H1 (cell line): ENCODE measurements around the gene NOTCH2. TPM values are rescaled to one million over a fixed set of nuclear protein-coding genes. Genes with fewer than 3 reads are reported as not detected.

ENCODE experiments used
- CTCF ChIA-PET: fragments of 300-600 bp; sonication (Branson Sonifier 250); formaldehyde crosslinking; loops from one replicate; lab custom pipeline; 2021; ENCODE audit not compliant: partially characterized antibody; lab: Charles Lee
- POLR2A ChIA-PET: fragments of 300-600 bp; sonication (Branson Sonifier 250); formaldehyde crosslinking; loops from one replicate; lab custom pipeline; 2021; ENCODE audit warnings: inconsistent platforms; ENCODE audit not compliant: partially characterized antibody; lab: Charles Lee
- DNase-seq, 2 experiments: peaks; one replicate each; pipeline versions ENCODE4 v3.0.0 to v3.0.0-alpha.2; 2010 to 2022; ENCODE audit warnings: low spot score in 2 of 2, low read depth in 1 of 2, mixed read lengths in 1 of 2
- FAIRE-seq: peaks from 2 replicates; lab custom pipeline; 2011; peaks lifted over from hg19 to GRCh38; lab: Jason Lieb, UNC
- H2AFZ ChIP-seq: 2 replicates; pipeline ENCODE4 v1.8.1; 2012; ENCODE audit warnings: low read length, inconsistent platforms
- H2AK5ac ChIP-seq: 2 replicates; pipeline ENCODE4 v1.6.1; 2013; ENCODE audit warnings: low read depth, low read length
- H2BK120ac ChIP-seq: replicated peaks from 2 replicates; pipeline ENCODE3; 2013; ENCODE audit warnings: low read depth, low read length, inconsistent platforms
- H2BK12ac ChIP-seq: 2 replicates; pipeline ENCODE4 v1.6.1; 2013; ENCODE audit warnings: low read depth, low read length
- H2BK15ac ChIP-seq: 2 replicates; pipeline ENCODE4 v1.6.1; 2013; ENCODE audit warnings: low read length
- H2BK20ac ChIP-seq: 2 replicates; pipeline ENCODE4 v1.6.1; 2013; ENCODE audit warnings: low read length
- H2BK5ac ChIP-seq: 2 replicates; pipeline ENCODE4 v1.6.1; 2013; ENCODE audit warnings: low read depth, low read length
- H3K14ac ChIP-seq: 2 replicates; pipeline ENCODE4 v1.6.1; 2013; ENCODE audit warnings: inconsistent platforms; ENCODE audit not compliant: insufficient read length
- H3K18ac ChIP-seq: 2 replicates; pipeline ENCODE4 v1.6.1; 2013; ENCODE audit warnings: low read length; ENCODE audit errors: extremely low read depth
- H3K23ac ChIP-seq: 2 replicates; pipeline ENCODE4 v1.6.1; 2013; ENCODE audit warnings: inconsistent platforms; ENCODE audit not compliant: insufficient read length
- H3K23me2 ChIP-seq: 2 replicates; pipeline ENCODE4 v1.6.1; 2013; ENCODE audit warnings: low read depth, low read length
- H3K27ac ChIP-seq: 2 replicates; pipeline ENCODE4 v1.6.1; 2011; ENCODE audit warnings: low read depth, low read length, inconsistent platforms
- H3K27me3 ChIP-seq, 4 experiments: replicated peaks in 1 of 4; 1 replicate in 1 of 4; 2 replicates in 3 of 4; pipeline versions ENCODE4 v1.6.1 to v1.8.1; 2011 to 2013; ENCODE audit warnings: low read length in 3 of 4, mild to moderate bottlenecking in 3 of 4, inconsistent platforms in 2 of 4, mixed read lengths in 2 of 4, moderate library complexity in 1 of 4; ENCODE audit not compliant: control insufficient read depth in 3 of 4, insufficient read depth in 3 of 4; ENCODE audit errors: extremely low read depth in 1 of 4
- H3K36me3 ChIP-seq, 4 experiments: 2 replicates each; pipeline versions ENCODE4 v1.6.1 to v1.8.1; 2011 to 2013; ENCODE audit warnings: mild to moderate bottlenecking in 4 of 4, low read length in 3 of 4, moderate library complexity in 2 of 4, control low read depth in 1 of 4, inconsistent platforms in 1 of 4; ENCODE audit not compliant: insufficient read depth in 4 of 4, control insufficient read depth in 2 of 4
- H3K4ac ChIP-seq: replicated peaks from 2 replicates; pipeline ENCODE3; 2013; ENCODE audit warnings: low read length, low read depth, mixed read lengths, inconsistent platforms; ENCODE audit not compliant: insufficient read length
- H3K4me1 ChIP-seq, 4 experiments: replicated peaks in 1 of 4; 1 replicate in 1 of 4; 2 replicates in 3 of 4; pipeline versions ENCODE4 v1.6.1 to v1.8.1; 2011 to 2013; ENCODE audit warnings: low read length in 3 of 4, inconsistent platforms in 2 of 4, mixed read lengths in 1 of 4; ENCODE audit not compliant: insufficient read depth in 4 of 4, control insufficient read depth in 3 of 4
- H3K4me2 ChIP-seq, 2 experiments: 2 replicates each; pipeline versions ENCODE4 v1.6.1 to v1.8.1; 2011 to 2013; ENCODE audit warnings: low read depth in 2 of 2, low read length in 2 of 2, control low read depth in 1 of 2, inconsistent platforms in 1 of 2, mild to moderate bottlenecking in 1 of 2; ENCODE audit not compliant: insufficient read depth in 1 of 2
- H3K4me3 ChIP-seq, 4 experiments: fragments of 200-600, 300-600 bp in 1 of 4; sonication (generic), shearing (Covaris generic), sonication (Bioruptor Twin) in 1 of 4; 2 replicates each; pipeline versions ENCODE4 v1.5.1 to v1.8.1; 2011 to 2016; ENCODE audit warnings: low read length in 4 of 4, low read depth in 3 of 4, control low read depth in 2 of 4, inconsistent platforms in 2 of 4, mild to moderate bottlenecking in 2 of 4, mixed read lengths in 1 of 4, moderate library complexity in 1 of 4; ENCODE audit not compliant: insufficient read depth in 2 of 4; ENCODE audit errors: extremely low read depth in 1 of 4
- H3K56ac ChIP-seq: replicated peaks from 2 replicates; pipeline ENCODE3; 2013; ENCODE audit warnings: low read depth, mild to moderate bottlenecking, mixed read lengths, low read length, inconsistent platforms; ENCODE audit not compliant: insufficient read length
- H3K79me1 ChIP-seq: 2 replicates; pipeline ENCODE4 v1.6.1; 2013; ENCODE audit warnings: low read depth, low read length, control low read depth
- H3K79me2 ChIP-seq, 2 experiments: 2 replicates each; pipeline versions ENCODE4 v1.6.1 to v1.8.1; 2012 to 2013; ENCODE audit warnings: low read length in 2 of 2, mild to moderate bottlenecking in 2 of 2, inconsistent platforms in 1 of 2; ENCODE audit not compliant: insufficient read depth in 2 of 2, control insufficient read depth in 1 of 2
- H3K9ac ChIP-seq, 4 experiments: replicated peaks in 1 of 4; 1 replicate in 1 of 4; 2 replicates in 3 of 4; pipeline versions ENCODE4 v1.6.1 to v1.8.1; 2011 to 2013; ENCODE audit warnings: low read depth in 3 of 4, low read length in 3 of 4, control low read depth in 2 of 4, mild to moderate bottlenecking in 2 of 4, moderate library complexity in 2 of 4, inconsistent platforms in 1 of 4; ENCODE audit errors: extremely low read depth in 1 of 4
- H3K9me3 ChIP-seq, 2 experiments: 2 replicates each; pipeline versions ENCODE4 v1.6.1 to v1.8.1; 2012 to 2013; ENCODE audit warnings: mild to moderate bottlenecking in 2 of 2, moderate library complexity in 2 of 2, control low read depth in 1 of 2, inconsistent platforms in 1 of 2, low read depth in 1 of 2, low read length in 1 of 2, mixed read lengths in 1 of 2; ENCODE audit not compliant: insufficient read depth in 2 of 2
- H4K20me1 ChIP-seq, 2 experiments: replicated peaks in 1 of 2; 2 replicates each; pipeline versions ENCODE3 to v1.8.1; 2011 to 2013; ENCODE audit warnings: inconsistent platforms in 2 of 2, low read length in 2 of 2, mild to moderate bottlenecking in 1 of 2; ENCODE audit not compliant: insufficient read depth in 2 of 2, control insufficient read depth in 1 of 2
- H4K5ac ChIP-seq: 2 replicates; pipeline ENCODE4 v1.6.1; 2013; ENCODE audit warnings: low read length, low read depth, mixed read lengths, inconsistent platforms; ENCODE audit not compliant: insufficient read length
- H4K8ac ChIP-seq: 2 replicates; pipeline ENCODE4 v1.8.0; 2013; ENCODE audit warnings: mild to moderate bottlenecking, moderate library complexity, low read length, inconsistent platforms; ENCODE audit not compliant: insufficient read depth; ENCODE audit errors: extremely low read depth
- H4K91ac ChIP-seq: replicated peaks from 2 replicates; pipeline ENCODE3; 2013; ENCODE audit warnings: low read length, mixed read lengths, inconsistent platforms; ENCODE audit not compliant: insufficient read length
- CHD2 ChIP-seq: IDR thresholded peaks from 2 replicates; pipeline ENCODE4 v1.6.1; 2012; ENCODE audit warnings: low read length, improper control_type of control experiment
- PHF8 ChIP-seq: fragments of 200-600 bp; sonication (generic); conservative IDR thresholded peaks from 2 replicates; pipeline ENCODE4 v1.7.1; 2012; ENCODE audit warnings: low read depth, mild to moderate bottlenecking, inconsistent platforms, low read length, moderate library complexity
- RAD21 ChIP-seq, 2 experiments: IDR thresholded peaks in 1 of 2; conservative IDR thresholded peaks in 1 of 2; 2 replicates each; pipeline ENCODE4 v1.6.1; 2011; ENCODE audit warnings: low read depth in 2 of 2, low read length in 2 of 2, improper control_type of control experiment in 1 of 2, inconsistent platforms in 1 of 2, mild to moderate bottlenecking in 1 of 2, moderate library complexity in 1 of 2
- SP1 ChIP-seq: IDR thresholded peaks from 2 replicates; pipeline ENCODE4 v1.6.1; 2011; ENCODE audit warnings: low read depth, low read length
- TAF1 ChIP-seq: IDR thresholded peaks from 2 replicates; pipeline ENCODE4 v1.6.1; 2011; ENCODE audit warnings: mild to moderate bottlenecking, low read depth, low read length
- YY1 ChIP-seq: IDR thresholded peaks from 2 replicates; pipeline ENCODE4 v1.6.1; 2011; ENCODE audit warnings: low read depth, mild to moderate bottlenecking, low read length
- WGBS, 2 experiments: shearing (Covaris generic) in 1 of 2; methylation state at CpG; one replicate each; pipeline versions ENCODE4 v1.1.6 to v1.1.7; 2013 to 2015; ENCODE audit warnings: low lambda C conversion rate in 2 of 2, mixed read lengths in 2 of 2, inconsistent platforms in 1 of 2, low coverage in 1 of 2, missing lambda C conversion rate in 1 of 2; ENCODE audit not compliant: insufficient replicate concordance in 2 of 2, insufficient coverage in 1 of 2, insufficient read length in 1 of 2; ENCODE audit errors: extremely low coverage in 1 of 2, missing lambda C conversion rate in 1 of 2; 5-methylcytosine and 5-hydroxymethylcytosine counted together
- polyA plus RNA-seq, 7 experiments: library from polyadenylated mRNA; depleted of rRNA in 3 of 7; stranded (reverse) in 5 of 7; unstranded in 2 of 7; fragments of >200 nt in 5 of 7; fragments of 200-250 nt in 2 of 7; gene quantifications; 1 replicate in 5 of 7; 2 replicates in 1 of 7; 4 replicates in 1 of 7; pipeline versions ENCODE4 v1.2.1 to v1.2.3, GENCODE V29; 2011 to 2013; ENCODE audit warnings: missing spikeins in 2 of 7, mixed read lengths in 2 of 7
- total RNA-seq: library from RNA; stranded (reverse); fragmentation: NEBNext Ultra II Directional; extraction: Animal tissue kit (Norgen Biotek cat#: 25700); gene quantifications from 2 replicates; pipeline ENCODE4 v1.2.1, GENCODE V29; 2021
- TF ChIP-seq, protein P1 (sequence below): IDR thresholded peaks from 2 replicates; pipeline ENCODE4 v1.6.1; 2011; ENCODE audit warnings: low read length, improper control_type of control experiment

NOTCH2 gene
- total and polyA plus RNA-seq, 2 of the 8 experiments (the other 6 are each of a cell fraction or from before 2014, with no cell fraction given) = 17.7 to 63.0 TPM

DNA sequence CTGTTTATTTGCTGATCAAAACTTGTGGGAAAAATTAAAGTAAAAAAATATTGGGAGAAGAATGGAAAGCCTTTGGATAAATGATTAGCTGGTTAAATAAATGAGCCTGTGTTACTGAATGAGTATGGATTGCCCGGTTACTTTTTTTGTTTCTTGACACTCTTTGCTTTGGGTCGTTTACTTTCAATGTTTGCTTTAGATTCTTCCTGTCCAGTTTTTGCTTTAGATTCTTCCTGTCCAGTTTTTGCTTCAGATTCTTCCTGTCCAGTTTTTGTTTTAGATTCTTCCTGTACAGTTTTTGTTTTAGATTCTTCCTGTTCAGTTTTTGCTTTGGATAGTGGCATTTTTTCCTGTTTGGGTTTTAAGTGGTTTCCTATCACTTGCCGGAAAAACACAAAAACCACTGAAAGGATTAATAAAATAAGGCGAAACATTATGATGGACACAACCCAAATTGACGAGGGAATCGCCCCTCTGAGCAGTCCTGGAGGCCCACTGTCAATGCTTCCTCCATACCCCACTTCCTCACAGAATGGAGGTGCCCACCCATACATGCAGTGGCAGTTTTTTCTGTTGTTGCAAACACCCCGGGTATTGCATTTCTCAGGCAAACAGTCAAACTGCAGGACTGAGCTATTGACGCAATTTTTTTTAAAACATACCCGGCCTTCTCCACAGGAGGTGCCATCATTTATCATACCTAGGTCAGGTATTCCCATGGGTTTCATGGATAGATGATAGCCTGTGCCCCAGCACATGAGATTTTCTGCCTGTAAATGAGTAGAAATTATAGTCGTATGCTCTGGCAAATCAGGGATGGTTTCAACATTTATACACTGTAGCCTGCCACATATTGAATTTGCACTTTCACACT is 175.4 kb downstream of the NOTCH2 start:
- Histone ChIP-seq H3K14ac (no peak overlapping the region), H2BK12ac (no peak overlapping the region), H3K23me2 (no peaks in the 10 kb centered on the region), H3K4me3 (no peak overlapping the region), H2BK5ac (no peak overlapping the region), H3K27me3 (peaks cover 0 to 8% (median 7%) of the 10 kb centered on the region in 4 experiments; a peak in 6 of 7 replicates), H3K4me1 (no peaks in the 10 kb centered on the region), H2AFZ (no peak overlapping the region), H3K79me2 (no peaks in the 10 kb centered on the region), H4K5ac (no peak overlapping the region), H3K9me3 (no peaks in the 10 kb centered on the region), H2AK5ac (no peak overlapping the region), H4K91ac (no peak overlapping the region), H2BK15ac (no peak overlapping the region), H3K4me2 (no peak overlapping the region), H3K79me1 (no peaks in the 10 kb centered on the region), H3K18ac (no peak overlapping the region), H4K20me1 (no peaks in the 10 kb centered on the region), H3K23ac (no peak overlapping the region), H3K36me3 (no peaks in the 10 kb centered on the region), H4K8ac (no peak overlapping the region), H3K9ac (no peak overlapping the region), H3K4ac (no peak overlapping the region), H2BK20ac (no peak overlapping the region), H3K56ac (no peak overlapping the region)
- FAIRE-seq (no peak), DNase-seq (no peak)
- CTCF ChIA-PET = interaction anchor here (1.1 to 1.5 kb wide), 2 partner anchors 13 to 16 kb away, joined by 3 to 4 read pairs; no protein-coding TSS in a partner anchor
- WGBS, 2 experiments = 87% methylated on average over 10 of the region's 10 CpGs; no CpG with 5 or more reads in 1 of the 2 experiments
- POLR2A ChIA-PET = no interaction called here
- TF ChIP-seq TAF1 = no peak
- TF ChIP-seq, protein P1, sequence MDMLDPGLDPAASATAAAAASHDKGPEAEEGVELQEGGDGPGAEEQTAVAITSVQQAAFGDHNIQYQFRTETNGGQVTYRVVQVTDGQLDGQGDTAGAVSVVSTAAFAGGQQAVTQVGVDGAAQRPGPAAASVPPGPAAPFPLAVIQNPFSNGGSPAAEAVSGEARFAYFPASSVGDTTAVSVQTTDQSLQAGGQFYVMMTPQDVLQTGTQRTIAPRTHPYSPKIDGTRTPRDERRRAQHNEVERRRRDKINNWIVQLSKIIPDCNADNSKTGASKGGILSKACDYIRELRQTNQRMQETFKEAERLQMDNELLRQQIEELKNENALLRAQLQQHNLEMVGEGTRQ = no peak
- no peak for TF ChIP-seq YY1
- TF ChIP-seq SP1 = no peak
- TF ChIP-seq PHF8 = no peak
- no peak for TF ChIP-seq CHD2
- no peak for TF ChIP-seq RAD21 (IDR thresholded peaks at IDR 0.05 in 1 of 2, conservative IDR thresholded peaks at IDR 0.05 in 1 of 2; ENCODE audit: low read depth in 2 of 2, low read length in 2 of 2)
- TF ChIP-seq, all 59 proteins: peak for 0
- Histone ChIP-seq H2BK120ac (no peak overlapping the region), H3K27ac (no peak overlapping the region)
